ENCODE measurements around the gene PRELID1.
"Not testable (repeated sequence)": the region's sequence is repeated elsewhere in the genome, so short reads cannot be mapped to it uniquely, and the experiment has no call there.

The PRELID1 gene

GRCh38 chr5:177336603-177337494, 33.2 kb downstream of the PRELID1 start:
- DNase-seq (ENCODE audit: low read depth), result no peak

- no peak for DNase-seq (ENCODE audit: low read depth)
Observed at GRCh38 chr5:177338251-177339106, 34.9 kb downstream of the PRELID1 start.

GRCh38 chr5:177339107-177339638, 35.6 kb downstream of the PRELID1 start:
- DNase-seq (ENCODE audit: low read depth), result no peak

- not testable (repeated sequence) for DNase-seq (ENCODE audit: low read depth)
Observed at GRCh38 chr5:177343000-177343399, 39.4 kb downstream of the PRELID1 start.

GRCh38 chr5:177343777-177344176, 40.2 kb downstream of the PRELID1 start:
- DNase-seq (ENCODE audit: low read depth), result no peak

- no peak for DNase-seq (ENCODE audit: low read depth)
Observed at GRCh38 chr5:177344891-177345290, 41.3 kb downstream of the PRELID1 start.

- no peak for DNase-seq (ENCODE audit: low read depth)
Observed at GRCh38 chr5:177346820-177347219, 43.2 kb downstream of the PRELID1 start.

GRCh38 chr5:177347699-177348098, 44.1 kb downstream of the PRELID1 start:
- DNase-seq (ENCODE audit: low read depth), result no peak

- DNase-seq (ENCODE audit: low read depth), result no peak
Observed at GRCh38 chr5:177349362-177349647, 45.7 kb downstream of the PRELID1 start.

- no peak for DNase-seq (ENCODE audit: low read depth)
Observed at GRCh38 chr5:177349762-177350161, 46.2 kb downstream of the PRELID1 start.

GRCh38 chr5:177350776-177351391, 47.3 kb downstream of the PRELID1 start:
- DNase-seq (ENCODE audit: low read depth), result no peak

GRCh38 chr5:177351392-177352329, 48.1 kb downstream of the PRELID1 start, which contains the start of gene LMAN2:
LMAN2 (minus strand) TSS chr5:177351668; CDS start chr5:177351647, 21 bp downstream.
- DNase-seq (ENCODE audit: low read depth), result peak; percentile 62

- no peak for DNase-seq (ENCODE audit: low read depth)
Observed at GRCh38 chr5:177353093-177353492, 49.5 kb downstream of the PRELID1 start.

GRCh38 chr5:177354256-177354655, 50.7 kb downstream of the PRELID1 start:
- no peak for DNase-seq (ENCODE audit: low read depth)

GRCh38 chr5:177354711-177355110, 51.1 kb downstream of the PRELID1 start:
- DNase-seq (ENCODE audit: low read depth), result no peak

GRCh38 chr5:177355162-177355867, 51.7 kb downstream of the PRELID1 start:
- DNase-seq (ENCODE audit: low read depth), result no peak

- DNase-seq (ENCODE audit: low read depth), result no peak
Observed at GRCh38 chr5:177355868-177356168, 52.2 kb downstream of the PRELID1 start.

Measured in CMK (cell line).